ENCODE results near the gene NTRK3.
"Not testable (repeated sequence)": the region's sequence is repeated elsewhere in the genome, so short reads cannot be mapped to it uniquely, and the experiment has no call there.

Gene NTRK3

GRCh38 chr15:88115486-88116152 is 140.9 kb downstream of the NTRK3 start:
- no peak for DNase-seq

- DNase-seq: no peak
These were observed 142.8 kb downstream of the NTRK3 start for GRCh38 chr15:88113613-88114308.

GRCh38 chr15:88108991-88109390 is 147.5 kb downstream of the NTRK3 start:
- DNase-seq: no peak

GRCh38 chr15:88108477-88108876 is 148.1 kb downstream of the NTRK3 start:
- DNase-seq: no peak

GRCh38 chr15:88106074-88106473 is 150.5 kb downstream of the NTRK3 start:
- DNase-seq: no peak

- DNase-seq: no peak
These were observed 152.2 kb downstream of the NTRK3 start for GRCh38 chr15:88104357-88104756.

- DNase-seq: no peak
These were observed 156.4 kb downstream of the NTRK3 start for GRCh38 chr15:88100181-88100580.

- DNase-seq: no peak
These were observed 158.2 kb downstream of the NTRK3 start for GRCh38 chr15:88098361-88098760.

GRCh38 chr15:88091444-88092016 is 165.0 kb downstream of the NTRK3 start:
- no peak for DNase-seq

- DNase-seq: no peak
These were observed 166.0 kb downstream of the NTRK3 start for GRCh38 chr15:88090481-88091011.

GRCh38 chr15:88089731-88090130 is 166.8 kb downstream of the NTRK3 start:
- no peak for DNase-seq

- DNase-seq: no peak
These were observed 167.4 kb downstream of the NTRK3 start for GRCh38 chr15:88089024-88089620.

GRCh38 chr15:88083811-88084760 is 172.5 kb downstream of the NTRK3 start:
- no peak for DNase-seq

- DNase-seq: no peak
These were observed 175.9 kb downstream of the NTRK3 start for GRCh38 chr15:88080616-88081015.

- DNase-seq: no peak
These were observed 179.1 kb downstream of the NTRK3 start for GRCh38 chr15:88077296-88078020.

- DNase-seq: no peak
These were observed 180.2 kb downstream of the NTRK3 start for GRCh38 chr15:88076328-88076727.

- no peak for DNase-seq
These were observed 181.4 kb downstream of the NTRK3 start for GRCh38 chr15:88075102-88075501.

GRCh38 chr15:88074386-88074785 is 182.2 kb downstream of the NTRK3 start:
- DNase-seq: no peak

- DNase-seq: no peak
These were observed 183.2 kb downstream of the NTRK3 start for GRCh38 chr15:88073391-88073691.

GRCh38 chr15:88072598-88073390 is 183.7 kb downstream of the NTRK3 start:
- no peak for DNase-seq

GRCh38 chr15:88072133-88072532 is 184.4 kb downstream of the NTRK3 start:
- not testable (repeated sequence) for DNase-seq

All from activated CD4-positive, alpha-beta T cell treated with anti-CD3 and anti-CD28 coated beads for 48 hours (primary cell).